Left forelimb (tissue), 1 donor: ENCODE measurements around the gene ENHO.

ENCODE experiments used
- DNase-seq: peaks from one replicate; pipeline ENCODE4 v3.0.0-alpha.2; 2018; ENCODE audit warnings: low spot score

The ENHO gene

DNA sequence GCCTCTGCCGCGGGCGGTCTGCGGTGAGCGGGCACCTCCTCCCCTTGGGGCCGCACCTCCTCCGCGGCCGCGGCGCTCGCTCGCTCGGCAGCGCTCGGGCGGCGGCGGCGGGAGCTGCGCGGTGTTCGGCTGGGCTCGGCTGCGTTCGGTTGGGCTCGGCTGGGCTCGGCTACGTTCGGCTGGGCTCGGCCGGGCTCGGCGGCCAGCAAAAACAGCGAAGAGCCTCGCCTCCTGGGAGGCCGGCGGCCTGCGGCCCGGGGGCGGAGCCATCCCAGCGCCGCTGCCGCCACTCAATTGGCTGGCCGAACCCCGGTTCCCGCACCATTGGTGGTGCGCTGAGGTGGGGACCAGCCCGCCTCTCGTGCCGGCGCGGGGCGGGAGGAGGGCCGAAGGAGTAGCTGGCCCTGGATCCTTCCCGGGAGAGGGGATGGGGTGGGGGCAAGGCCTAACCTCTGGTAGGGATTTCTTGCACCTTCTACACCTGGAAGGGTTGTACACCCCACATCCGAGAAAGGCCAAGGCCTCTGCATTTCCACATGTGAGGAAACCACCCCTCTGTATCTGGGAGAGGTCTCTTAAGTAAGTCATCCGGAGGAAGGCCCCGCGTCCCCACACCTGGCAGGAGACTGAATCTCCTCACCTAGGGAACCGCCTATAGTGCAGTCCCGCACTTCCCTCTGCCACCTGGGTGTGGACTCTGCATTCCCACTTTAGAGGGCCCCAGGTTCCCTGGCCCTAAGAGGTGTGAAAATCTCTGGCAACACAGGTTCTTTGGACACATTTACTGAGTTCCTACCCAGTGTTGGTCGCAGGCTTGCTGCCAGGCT is at the start of gene ENHO:
Gene ENHO (minus strand): TSS at position 20 of the 827 bp plus-strand sequence. CDS start 1,295 bp downstream, outside the sequence.
- DNase-seq, result peak; percentile 94

DNA sequence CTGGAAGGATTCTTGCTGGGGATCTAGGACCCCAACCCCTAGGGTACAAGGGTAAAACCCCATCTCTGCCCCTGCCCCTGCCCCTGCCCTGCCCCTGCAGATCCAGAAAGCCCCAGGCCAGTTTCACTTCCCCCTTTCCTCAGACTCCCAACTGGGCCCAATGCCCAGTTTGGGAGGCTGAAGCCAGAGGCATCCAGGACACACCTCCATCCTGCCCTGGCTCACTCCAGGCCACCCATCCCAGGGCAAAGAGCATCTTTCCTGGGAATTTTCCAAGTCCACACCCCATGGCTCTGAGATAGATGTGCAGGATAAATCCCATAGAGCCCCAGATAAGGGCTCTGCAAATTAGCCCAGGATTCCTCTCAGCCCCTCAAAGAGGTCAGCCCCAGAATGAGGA is 49.3 kb upstream of the ENHO start:
- DNase-seq, result no peak

GRCh38 chr9:34571481-34571810 is 48.7 kb upstream of the ENHO start:
- DNase-seq, result no peak

DNA sequence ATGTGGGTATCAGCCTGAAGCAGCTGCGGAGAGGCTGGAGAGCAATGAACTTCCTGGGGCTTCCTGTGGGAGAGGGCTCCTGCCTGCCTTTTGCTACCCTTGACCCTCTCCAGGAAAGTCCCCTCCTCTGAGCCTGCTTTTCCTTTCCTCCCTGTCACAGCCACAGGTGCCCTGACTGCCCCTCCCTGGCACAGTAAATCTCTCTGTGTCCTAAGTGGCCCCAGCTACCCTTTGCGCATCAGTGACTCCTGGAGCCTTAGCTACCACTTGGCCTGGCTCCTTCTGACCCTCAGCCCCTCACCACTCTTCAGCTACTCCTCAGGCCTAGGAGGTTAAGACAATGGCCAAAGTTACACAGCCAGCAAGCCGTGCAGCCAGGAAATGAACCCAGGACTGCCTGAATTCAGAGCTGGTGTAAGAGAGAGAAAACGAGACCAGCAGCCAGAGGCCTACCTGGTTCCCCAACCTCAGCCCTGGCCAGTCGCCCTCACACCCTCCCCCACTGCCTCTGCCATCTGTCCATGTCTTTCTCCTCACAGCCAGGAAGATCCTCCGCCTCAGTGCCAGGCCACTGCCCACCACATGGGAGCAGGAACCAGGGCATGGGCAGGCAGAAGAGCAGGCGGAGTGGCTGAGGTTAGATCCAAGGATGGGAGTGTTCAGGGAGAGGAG is 48.2 kb upstream of the ENHO start:
- no peak for DNase-seq

GRCh38 chr9:34570376-34570775 is 47.6 kb upstream of the ENHO start:
- DNase-seq, result no peak

DNA sequence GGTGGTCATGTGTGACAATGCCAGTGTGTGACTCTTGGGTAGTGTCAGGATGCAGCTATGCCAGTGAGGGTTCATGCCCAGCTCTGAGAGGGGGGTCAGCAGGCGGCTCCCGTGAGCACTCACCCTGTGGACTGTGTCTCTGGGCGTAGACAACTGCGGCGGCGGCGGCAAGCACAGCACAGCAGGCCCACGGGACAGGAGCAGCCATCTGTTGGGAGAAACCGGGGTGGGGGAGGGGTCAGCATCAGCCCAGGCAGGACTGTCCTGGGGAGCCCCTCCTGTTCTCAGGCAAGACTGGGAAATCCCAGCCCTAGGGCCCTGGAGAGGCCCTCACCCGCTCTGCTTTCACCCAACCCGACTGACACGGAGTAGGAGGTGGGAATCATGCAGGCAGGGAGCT is 46.0 kb upstream of the ENHO start:
- no peak for DNase-seq

GRCh38 chr9:34568133-34568532 is 45.3 kb upstream of the ENHO start:
- no peak for DNase-seq

GRCh38 chr9:34566972-34567371 is 44.2 kb upstream of the ENHO start:
- no peak for DNase-seq

GRCh38 chr9:34566322-34566721 is 43.5 kb upstream of the ENHO start:
- DNase-seq, result no peak

GRCh38 chr9:34565856-34566255 is 43.1 kb upstream of the ENHO start:
- DNase-seq, result no peak

GRCh38 chr9:34564617-34565016 is 41.8 kb upstream of the ENHO start:
- no peak for DNase-seq

GRCh38 chr9:34563262-34563661 is 40.5 kb upstream of the ENHO start:
- no peak for DNase-seq

GRCh38 chr9:34562135-34562745 is 39.5 kb upstream of the ENHO start:
- DNase-seq, result no peak

DNA sequence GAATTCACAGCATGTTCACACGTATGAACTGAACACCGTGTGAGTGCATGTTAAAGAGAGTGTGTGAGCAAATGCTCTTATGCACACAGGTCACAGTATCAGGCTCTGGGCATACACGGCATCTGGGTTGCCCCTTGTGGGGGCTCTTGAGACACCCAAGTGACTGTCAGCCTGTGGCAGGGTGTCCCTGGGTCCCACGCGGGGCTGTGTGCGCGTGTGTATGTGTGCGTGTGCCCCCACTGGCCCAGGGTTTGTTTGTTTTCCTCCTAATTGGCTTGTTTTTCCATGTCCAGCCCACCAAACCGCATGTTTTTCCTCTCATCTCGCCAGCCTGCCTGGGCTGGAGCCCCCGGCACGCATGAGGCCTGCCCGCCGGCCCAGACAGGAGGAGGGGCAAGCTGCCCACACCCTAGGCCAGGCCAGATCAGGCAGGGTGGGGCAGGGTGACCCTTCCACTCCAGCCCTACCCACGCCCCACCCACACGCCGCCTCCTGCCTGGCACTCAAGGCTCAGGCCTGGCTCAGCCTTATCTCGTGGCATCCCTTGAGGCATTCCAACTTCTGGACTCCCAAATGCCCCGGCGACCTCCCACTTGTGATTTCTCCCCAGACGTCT is 37.9 kb upstream of the ENHO start:
- DNase-seq, result no peak

GRCh38 chr9:34559624-34560455 is 37.0 kb upstream of the ENHO start:
- no peak for DNase-seq

- DNase-seq, result no peak
Measured at GRCh38 chr9:34558919-34559623, 36.3 kb upstream of the ENHO start.

DNA sequence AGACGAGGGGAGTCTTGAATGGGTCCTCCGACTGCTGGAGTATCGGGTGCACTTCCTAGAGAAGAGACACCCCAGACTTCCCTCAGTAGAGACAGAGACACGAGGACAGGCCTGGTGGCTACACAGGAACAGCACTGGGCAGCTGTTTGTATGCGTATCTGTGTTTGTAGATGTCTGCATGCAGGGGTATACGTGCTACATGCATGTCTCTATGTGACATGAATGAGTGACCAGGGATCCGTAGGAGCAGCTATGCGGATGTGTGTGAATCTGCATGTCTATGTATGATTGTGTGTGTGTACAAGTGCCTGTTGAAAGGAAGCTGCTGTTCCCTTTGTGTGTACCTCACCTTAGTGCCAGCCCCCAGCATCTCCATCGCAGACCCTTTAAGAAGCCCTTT is 35.6 kb upstream of the ENHO start:
- no peak for DNase-seq

- DNase-seq, result no peak
Measured at GRCh38 chr9:34557426-34558321, 34.9 kb upstream of the ENHO start.

DNA sequence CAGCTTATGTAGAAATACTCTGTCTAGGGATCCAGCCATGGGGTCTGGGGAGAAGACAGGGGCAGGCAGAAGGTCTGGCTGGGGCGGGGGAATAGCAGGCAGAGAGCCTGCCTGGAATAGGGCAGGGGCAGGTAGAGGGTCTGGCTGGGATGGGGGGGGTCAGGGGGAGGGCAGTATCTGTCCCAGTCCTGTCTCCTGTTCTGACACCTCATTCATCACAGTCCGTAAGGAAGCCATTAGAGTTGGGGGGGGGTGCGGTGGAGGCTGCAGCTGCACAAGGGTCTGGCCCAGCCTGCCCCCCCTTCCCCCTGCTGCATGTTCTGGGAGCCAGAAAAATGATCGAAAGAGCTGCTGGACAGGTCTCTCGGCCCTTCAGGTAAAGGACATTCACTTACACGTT is 34.2 kb upstream of the ENHO start:
- DNase-seq, result no peak

- no peak for DNase-seq
Measured at GRCh38 chr9:34555936-34556525, 33.2 kb upstream of the ENHO start.
